HepG2 (cell line): ENCODE data around the gene ANAPC1.

ENCODE experiments used
- CCAR2 ChIP-seq: fragments of 200-400 bp; formaldehyde crosslinking; optimal IDR thresholded peaks from 2 replicates; pipeline ENCODE3; 2018; ENCODE audit warnings: low read depth, mild to moderate bottlenecking, low read length, moderate library complexity
- EP300 ChIP-seq, 3 experiments: sonication (generic) in 1 of 3; formaldehyde crosslinking in 1 of 3; IDR thresholded peaks; 2 replicates each; pipeline versions ENCODE4 v1.5.1 to v1.6.1; 2011 to 2020; ENCODE audit warnings: low read depth in 2 of 3, low read length in 2 of 3, borderline replicate concordance in 1 of 3, improper control_type of control experiment in 1 of 3, mild to moderate bottlenecking in 1 of 3, missing genetic modification reagents in 1 of 3, moderate library complexity in 1 of 3
- GLI4 ChIP-seq: sonication (generic); formaldehyde crosslinking; IDR thresholded peaks from 2 replicates; pipeline ENCODE4 v1.5.1; 2020; ENCODE audit warnings: missing genetic modification reagents, mild to moderate bottlenecking, moderate library complexity, borderline replicate concordance
- JUND ChIP-seq: sonication (generic); formaldehyde crosslinking; IDR thresholded peaks from 2 replicates; pipeline ENCODE4 v1.8.0; 2022; ENCODE audit warnings: mild to moderate bottlenecking, missing genetic modification reagents
- MYC ChIP-seq: sonication (generic); formaldehyde crosslinking; IDR thresholded peaks from 2 replicates; pipeline ENCODE4 v1.9.0; 2021; ENCODE audit warnings: missing genetic modification reagents, borderline replicate concordance
- POLR2AphosphoS5 ChIP-seq: IDR thresholded peaks from 2 replicates; pipeline ENCODE4 v1.6.1; 2012; ENCODE audit warnings: low read depth, low read length
- SAFB2 ChIP-seq: sonication (generic); formaldehyde crosslinking; IDR thresholded peaks from 2 replicates; pipeline ENCODE4 v1.5.1; 2020; ENCODE audit warnings: missing genetic modification reagents, low read depth, mild to moderate bottlenecking, borderline replicate concordance
- TAF1 ChIP-seq: sonication (generic); formaldehyde crosslinking; IDR thresholded peaks from 2 replicates; pipeline ENCODE4 v1.4.0; 2020; ENCODE audit warnings: missing genetic modification reagents
- ZFP1 ChIP-seq: IDR thresholded peaks from 2 replicates; pipeline ENCODE4 v1.6.1; 2016
- ZNF274 ChIP-seq: sonication (generic); formaldehyde crosslinking; IDR thresholded peaks from 2 replicates; pipeline ENCODE4 v1.5.1; 2020; ENCODE audit warnings: mild to moderate bottlenecking, missing genetic modification reagents
- ZNF282 ChIP-seq: fragments of 450-650 bp; IDR thresholded peaks from 2 replicates; pipeline ENCODE4 v1.6.1; 2018; ENCODE audit not compliant: partially characterized antibody
- ZNF570 ChIP-seq: sonication (generic); formaldehyde crosslinking; IDR thresholded peaks from 2 replicates; pipeline ENCODE4 v1.4.0; 2020; ENCODE audit warnings: mild to moderate bottlenecking, missing genetic modification reagents, borderline replicate concordance

DNA sequence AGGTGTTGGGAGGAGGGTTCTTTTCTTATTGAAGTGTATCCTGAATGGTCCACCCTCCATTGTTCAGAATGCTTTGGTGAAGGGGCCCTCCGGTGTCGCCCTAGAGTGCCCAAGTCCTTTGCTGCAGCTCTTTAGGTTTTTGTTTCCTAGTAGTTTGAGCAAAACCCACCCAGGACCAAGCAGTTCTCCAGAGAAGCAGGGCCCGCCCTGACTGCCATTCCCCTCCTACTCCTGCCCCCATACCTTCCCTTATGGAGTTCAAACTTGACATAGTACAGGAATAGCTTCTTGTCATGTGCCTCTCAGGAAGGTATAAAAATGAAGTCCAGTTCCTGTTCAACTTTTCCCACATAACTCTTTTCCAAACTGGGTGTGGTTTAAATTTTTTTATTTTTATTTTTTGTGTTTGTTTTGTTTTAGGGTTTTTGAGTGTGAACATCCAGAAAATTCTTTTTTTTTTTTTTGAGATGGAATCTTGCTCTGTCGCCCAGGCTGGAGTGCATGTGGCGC, 20.0 kb upstream of the ANAPC1 start:
- no peak for TF ChIP-seq MYC (CRISPR knock-in tag)
- no peak for TF ChIP-seq ZNF274 (CRISPR knock-in tag)
- TF ChIP-seq ZFP1: no peak
- TF ChIP-seq POLR2AphosphoS5: no peak
- no peak for TF ChIP-seq SAFB2 (CRISPR knock-in tag)
- TF ChIP-seq ZNF282: no peak
- TF ChIP-seq TAF1 (CRISPR knock-in tag): no peak
- no peak for TF ChIP-seq EP300 (IDR thresholded peaks at IDR 0.05; ENCODE audit: low read depth in 2 of 2, low read length in 2 of 2)
- TF ChIP-seq EP300 (CRISPR knock-in tag; IDR thresholded peaks at IDR 0.05; ENCODE audit: borderline replicate concordance): no peak
- no peak for TF ChIP-seq JUND
- TF ChIP-seq CCAR2: no peak
- TF ChIP-seq GLI4 (CRISPR knock-in tag): no peak
- TF ChIP-seq ZNF570 (CRISPR knock-in tag): no peak
